Measurements from ENCODE around the gene DMD. TPM values are rescaled to one million over a fixed set of nuclear protein-coding genes. Genes with fewer than 3 reads are reported as not detected.
A peak's percentile ranks its signal among the peaks of the same experiment; 100 is the strongest.

The DMD gene
- total RNA-seq, 1 donor from 2014 or later, result 22.2 TPM

DNA sequence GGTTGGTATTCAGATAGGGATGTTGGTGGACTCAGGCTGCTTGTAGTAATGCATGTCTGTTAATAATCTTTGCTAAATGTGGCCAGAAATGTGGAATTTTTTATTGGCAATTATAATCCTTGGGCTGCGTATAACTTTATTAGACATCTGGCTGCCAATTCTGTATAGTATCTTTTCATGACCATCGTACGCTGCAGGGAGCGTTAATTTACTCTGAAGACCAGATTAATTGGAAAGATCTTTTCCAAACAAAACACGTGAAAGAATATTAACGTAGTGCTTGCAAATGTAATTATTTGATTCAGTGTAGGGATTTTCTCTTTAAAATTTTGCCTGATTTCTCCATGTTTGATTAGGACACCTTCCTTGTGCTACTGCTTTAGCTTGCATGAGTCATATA lies 2100.7 kb downstream of the DMD start:
- H3K4me2 ChIP-seq (ENCODE audit: low read length), result no peak overlapping the region
- TF ChIP-seq EZH2 (IDR thresholded peaks at IDR 0.05; ENCODE audit: insufficient read depth, low read length), result no peak
- TF ChIP-seq, protein P1, sequence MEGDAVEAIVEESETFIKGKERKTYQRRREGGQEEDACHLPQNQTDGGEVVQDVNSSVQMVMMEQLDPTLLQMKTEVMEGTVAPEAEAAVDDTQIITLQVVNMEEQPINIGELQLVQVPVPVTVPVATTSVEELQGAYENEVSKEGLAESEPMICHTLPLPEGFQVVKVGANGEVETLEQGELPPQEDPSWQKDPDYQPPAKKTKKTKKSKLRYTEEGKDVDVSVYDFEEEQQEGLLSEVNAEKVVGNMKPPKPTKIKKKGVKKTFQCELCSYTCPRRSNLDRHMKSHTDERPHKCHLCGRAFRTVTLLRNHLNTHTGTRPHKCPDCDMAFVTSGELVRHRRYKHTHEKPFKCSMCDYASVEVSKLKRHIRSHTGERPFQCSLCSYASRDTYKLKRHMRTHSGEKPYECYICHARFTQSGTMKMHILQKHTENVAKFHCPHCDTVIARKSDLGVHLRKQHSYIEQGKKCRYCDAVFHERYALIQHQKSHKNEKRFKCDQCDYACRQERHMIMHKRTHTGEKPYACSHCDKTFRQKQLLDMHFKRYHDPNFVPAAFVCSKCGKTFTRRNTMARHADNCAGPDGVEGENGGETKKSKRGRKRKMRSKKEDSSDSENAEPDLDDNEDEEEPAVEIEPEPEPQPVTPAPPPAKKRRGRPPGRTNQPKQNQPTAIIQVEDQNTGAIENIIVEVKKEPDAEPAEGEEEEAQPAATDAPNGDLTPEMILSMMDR (IDR thresholded peaks at IDR 0.05; ENCODE audit: insufficient read depth, low read depth, low read length), result no peak

DNA sequence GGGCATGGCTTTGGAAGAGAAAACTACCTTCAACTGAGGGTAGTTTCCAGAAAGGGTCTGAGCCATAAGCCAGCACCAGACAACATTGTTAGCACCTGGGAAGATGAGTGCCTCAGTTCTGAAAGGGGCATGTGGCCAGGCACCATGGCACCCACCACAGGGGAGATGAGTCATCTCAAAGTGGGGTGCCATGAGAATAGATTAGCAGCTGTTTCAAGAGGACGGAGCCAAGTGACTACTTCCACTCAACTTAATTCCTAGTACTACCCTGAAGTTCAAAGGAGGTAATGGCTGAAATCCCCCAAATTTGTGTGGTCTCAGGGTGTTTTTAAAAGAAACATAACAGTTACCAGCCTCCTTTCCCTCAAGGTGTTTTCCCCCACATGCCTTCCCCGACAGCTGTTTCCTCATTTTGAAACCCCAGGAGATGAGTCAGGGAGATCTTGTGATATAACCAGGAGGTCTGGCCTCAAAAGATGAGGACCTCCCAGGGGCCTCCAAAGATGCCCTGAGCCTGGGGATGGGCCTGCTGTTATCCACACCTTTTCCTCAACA lies 2111.7 kb downstream of the DMD start:
- H3K36me3 ChIP-seq (ENCODE audit: insufficient read depth, low read length), result no peaks in the 10 kb centered on the region
- Mint-ChIP-seq H3K4me1 (ENCODE audit: low read depth, unreplicated experiment) (no peaks in the 10 kb centered on the region), H3K27ac (ENCODE audit: unreplicated experiment) (no peak overlapping the region), H3K36me3 (ENCODE audit: low read depth, unreplicated experiment) (no peaks in the 10 kb centered on the region), H3K4me3 (ENCODE audit: unreplicated experiment) (no peak overlapping the region), H3K9me3 (ENCODE audit: unreplicated experiment) (no peaks in the 10 kb centered on the region), H3K27me3 (ENCODE audit: low read depth, unreplicated experiment) (no peaks in the 10 kb centered on the region)
- H3K4me3 ChIP-seq (ENCODE audit: insufficient read depth, low read depth, low read length), result no peak overlapping the region
- no peaks in the 10 kb centered on the region for H3K9me3 ChIP-seq (ENCODE audit: insufficient read depth, low read depth, low read length)
- TF ChIP-seq, protein P1 (IDR thresholded peaks at IDR 0.05; ENCODE audit: insufficient read depth, low read depth, low read length), result no peak
- no peak for TF ChIP-seq EZH2 (IDR thresholded peaks at IDR 0.05; ENCODE audit: insufficient read depth, low read length)
- FAIRE-seq, result peak; percentile 98
- H3K4me2 ChIP-seq (ENCODE audit: low read length), result no peak overlapping the region
- no peaks in the 10 kb centered on the region for H4K20me1 ChIP-seq (ENCODE audit: insufficient read depth, low read length)
- H3K27me3 ChIP-seq (ENCODE audit: insufficient read depth, low read length), result no peaks in the 10 kb centered on the region
- H3K9ac ChIP-seq (ENCODE audit: low read length), result no peak overlapping the region
- H3K4me1 ChIP-seq (ENCODE audit: insufficient read depth, low read length), result no peaks in the 10 kb centered on the region
- DNase-seq (ENCODE audit: low read depth), result no peak
- no peaks in the 10 kb centered on the region for H3K79me2 ChIP-seq (ENCODE audit: insufficient read depth, low read length)
- no peak overlapping the region for H2AFZ ChIP-seq (ENCODE audit: low read depth, low read length)
- no peak overlapping the region for H3K27ac ChIP-seq (ENCODE audit: low read depth, low read length)

More for the DNA sequence above, 2100.7 kb downstream of the DMD start:
- FAIRE-seq (peak; percentile 92), DNase-seq (ENCODE audit: low read depth) (no peak)
- H3K9me3 ChIP-seq (ENCODE audit: insufficient read depth, low read depth, low read length), result no peaks in the 10 kb centered on the region
- no peaks in the 10 kb centered on the region for H3K36me3 Mint-ChIP-seq (ENCODE audit: low read depth, unreplicated experiment)
- H3K4me3 ChIP-seq (ENCODE audit: insufficient read depth, low read depth, low read length), result no peak overlapping the region
- no peak overlapping the region for H2AFZ ChIP-seq (ENCODE audit: low read depth, low read length)
- peaks cover 5% of the 10 kb centered on the region for H3K9me3 Mint-ChIP-seq (ENCODE audit: unreplicated experiment)
- no peak overlapping the region for H3K4me3 Mint-ChIP-seq (ENCODE audit: unreplicated experiment)
- H3K27ac Mint-ChIP-seq (ENCODE audit: unreplicated experiment), result no peak overlapping the region
- H3K9ac ChIP-seq (ENCODE audit: low read length), result no peak overlapping the region
- no peaks in the 10 kb centered on the region for H3K36me3 ChIP-seq (ENCODE audit: insufficient read depth, low read length)
- H3K4me1 Mint-ChIP-seq (ENCODE audit: low read depth, unreplicated experiment), result peaks cover 2% of the 10 kb centered on the region
- H3K27me3 ChIP-seq (ENCODE audit: insufficient read depth, low read length), result no peaks in the 10 kb centered on the region
- no peaks in the 10 kb centered on the region for H3K27me3 Mint-ChIP-seq (ENCODE audit: low read depth, unreplicated experiment)
- H4K20me1 ChIP-seq (ENCODE audit: insufficient read depth, low read length), result no peaks in the 10 kb centered on the region
- H3K79me2 ChIP-seq (ENCODE audit: insufficient read depth, low read length), result no peaks in the 10 kb centered on the region
- no peak overlapping the region for H3K27ac ChIP-seq (ENCODE audit: low read depth, low read length)
- no peaks in the 10 kb centered on the region for H3K4me1 ChIP-seq (ENCODE audit: insufficient read depth, low read length)

DNA sequence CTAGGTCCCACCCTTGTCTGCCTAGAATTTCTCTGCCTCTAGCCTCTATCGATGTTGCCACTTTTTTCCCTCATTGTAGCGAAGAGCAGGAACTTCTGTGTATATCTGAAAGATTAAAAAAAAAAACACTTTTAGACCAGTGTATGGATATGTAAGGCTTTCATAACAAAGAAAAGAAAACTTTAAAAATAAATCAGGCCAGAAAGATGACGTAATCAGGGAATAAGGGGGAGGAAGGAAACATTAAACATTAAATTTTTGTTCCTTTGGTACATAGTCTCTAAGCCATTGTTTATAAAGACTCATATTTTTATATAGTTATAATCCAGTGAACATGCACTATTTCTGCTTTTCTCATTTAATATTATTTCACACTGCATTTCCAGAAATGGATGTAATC lies 2113.3 kb downstream of the DMD start:
- Histone ChIP-seq H3K9ac (ENCODE audit: low read length) (no peak overlapping the region), H4K20me1 (ENCODE audit: insufficient read depth, low read length) (no peaks in the 10 kb centered on the region), H3K27ac (ENCODE audit: low read depth, low read length) (no peak overlapping the region), H3K79me2 (ENCODE audit: insufficient read depth, low read length) (no peaks in the 10 kb centered on the region), H3K4me3 (ENCODE audit: insufficient read depth, low read depth, low read length) (no peak overlapping the region), H2AFZ (ENCODE audit: low read depth, low read length) (no peak overlapping the region), H3K4me2 (ENCODE audit: low read length) (no peak overlapping the region), H3K9me3 (ENCODE audit: insufficient read depth, low read depth, low read length) (no peaks in the 10 kb centered on the region), H3K4me1 (ENCODE audit: insufficient read depth, low read length) (no peaks in the 10 kb centered on the region), H3K27me3 (ENCODE audit: insufficient read depth, low read length) (no peaks in the 10 kb centered on the region), H3K36me3 (ENCODE audit: insufficient read depth, low read length) (no peaks in the 10 kb centered on the region)
- DNase-seq (ENCODE audit: low read depth) (no peak), FAIRE-seq (peak; percentile 43)
- TF ChIP-seq, protein P1 (IDR thresholded peaks at IDR 0.05; ENCODE audit: insufficient read depth, low read depth, low read length), result no peak
- no peak for TF ChIP-seq EZH2 (IDR thresholded peaks at IDR 0.05; ENCODE audit: insufficient read depth, low read length)
- no peaks in the 10 kb centered on the region for H3K36me3 Mint-ChIP-seq (ENCODE audit: low read depth, unreplicated experiment)
- H3K27ac Mint-ChIP-seq (ENCODE audit: unreplicated experiment), result no peak overlapping the region
- H3K27me3 Mint-ChIP-seq (ENCODE audit: low read depth, unreplicated experiment), result no peaks in the 10 kb centered on the region
- no peak overlapping the region for H3K4me3 Mint-ChIP-seq (ENCODE audit: unreplicated experiment)
- H3K4me1 Mint-ChIP-seq (ENCODE audit: low read depth, unreplicated experiment), result no peaks in the 10 kb centered on the region
- no peaks in the 10 kb centered on the region for H3K9me3 Mint-ChIP-seq (ENCODE audit: unreplicated experiment)

Data from astrocyte (in vitro differentiated cells and primary cell).